ENCODE measurements around the gene MS4A8. TPM values are rescaled to one million over a fixed set of nuclear protein-coding genes. Genes with fewer than 3 reads are reported as not detected.
"Not testable (repeated sequence)": the region's sequence is repeated elsewhere in the genome, so short reads cannot be mapped to it uniquely, and the experiment has no call there.

The MS4A8 gene
- total RNA-seq, 2 donors from 2014 or later: not detected

DNA sequence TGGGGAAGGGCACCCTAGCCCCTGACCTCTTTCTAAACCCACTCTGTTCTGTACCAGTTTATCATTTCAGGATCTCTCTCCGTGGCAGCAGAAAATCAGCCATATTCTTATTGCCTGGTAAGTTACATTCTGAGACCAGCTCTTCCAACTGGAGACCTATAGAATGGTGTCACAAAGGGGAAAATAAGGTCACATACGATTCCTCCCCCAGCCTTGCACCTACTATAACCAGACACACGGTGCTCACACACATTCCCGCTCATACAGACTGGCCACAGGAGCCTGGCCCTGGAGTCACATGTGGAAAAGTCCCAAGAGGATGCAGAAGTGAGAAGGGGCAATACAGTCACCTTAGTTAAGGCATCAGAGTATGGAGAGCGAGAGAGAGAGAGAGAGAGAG is 7.5 kb downstream of the MS4A8 start:
- no peak overlapping the region for H3K27ac Mint-ChIP-seq
- H3K4me1 Mint-ChIP-seq (ENCODE audit: low read depth in 2 of 2): no peaks in the 10 kb centered on the region
- DNase-seq (ENCODE audit: low spot score) (no peak), ATAC-seq (no peak)
- H3K27me3 Mint-ChIP-seq: peaks cover 7 to 15% of the 10 kb centered on the region in 2 donors
- H3K36me3 Mint-ChIP-seq: no peaks in the 10 kb centered on the region
- no peak overlapping the region for H3K4me3 Mint-ChIP-seq
- H3K9me3 Mint-ChIP-seq: no peaks in the 10 kb centered on the region

DNA sequence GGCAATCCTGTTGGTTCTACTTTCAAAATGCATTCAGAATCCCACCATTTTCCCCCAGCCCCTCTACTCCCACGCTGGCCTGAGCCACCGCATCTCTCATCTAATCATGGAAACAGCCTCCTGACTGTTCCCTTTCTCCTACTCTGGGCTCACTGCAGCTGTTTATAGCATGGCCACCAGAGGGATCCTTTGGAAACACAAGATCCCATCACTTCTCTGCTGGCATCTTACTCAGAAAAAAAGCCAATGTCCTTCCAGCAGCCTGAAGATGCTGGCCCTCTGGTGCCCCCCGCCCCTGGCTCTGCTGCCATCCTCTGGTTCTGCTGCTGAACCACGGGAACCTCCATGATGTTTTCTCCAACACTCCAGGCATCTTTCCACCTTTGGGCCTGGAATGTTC is 11.1 kb downstream of the MS4A8 start:
- Mint-ChIP-seq H3K27me3 (peaks cover 8 to 15% of the 10 kb centered on the region in 2 donors), H3K36me3 (no peaks in the 10 kb centered on the region), H3K4me1 (ENCODE audit: low read depth in 2 of 2) (peaks cover 0 to 4% of the 10 kb centered on the region in 2 donors), H3K9me3 (no peaks in the 10 kb centered on the region), H3K4me3 (no peak overlapping the region), H3K27ac (no peak overlapping the region)
- ATAC-seq (no peak), DNase-seq (ENCODE audit: low spot score) (no peak)

DNA sequence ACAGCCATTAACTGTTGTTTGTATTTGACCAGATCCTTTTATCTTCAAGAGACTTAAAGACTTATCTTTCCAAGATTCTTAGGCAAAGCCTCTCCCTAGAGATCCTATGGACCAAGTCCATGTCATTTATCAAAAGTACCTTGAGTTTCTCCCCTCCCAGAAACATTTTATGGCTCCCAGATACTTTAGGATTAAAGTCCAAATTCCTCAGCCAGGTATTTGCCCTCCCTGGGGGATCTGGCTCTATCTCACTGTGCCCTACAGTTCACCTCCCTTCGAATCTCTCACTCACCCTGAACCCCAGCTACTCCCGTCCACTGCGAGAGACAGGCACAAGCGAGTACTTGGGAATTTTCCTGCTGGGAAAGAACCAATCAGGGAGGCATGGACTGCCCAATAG is 11.9 kb downstream of the MS4A8 start:
- ATAC-seq (no peak), DNase-seq (ENCODE audit: low spot score) (no peak)
- H3K27ac Mint-ChIP-seq: no peak overlapping the region
- peaks cover 14 to 16% of the 10 kb centered on the region in 2 donors for H3K27me3 Mint-ChIP-seq
- no peak overlapping the region for H3K4me3 Mint-ChIP-seq
- H3K9me3 Mint-ChIP-seq: no peaks in the 10 kb centered on the region
- peaks cover 0 to 4% of the 10 kb centered on the region in 2 donors for H3K4me1 Mint-ChIP-seq (ENCODE audit: low read depth in 2 of 2)
- no peaks in the 10 kb centered on the region for H3K36me3 Mint-ChIP-seq

DNA sequence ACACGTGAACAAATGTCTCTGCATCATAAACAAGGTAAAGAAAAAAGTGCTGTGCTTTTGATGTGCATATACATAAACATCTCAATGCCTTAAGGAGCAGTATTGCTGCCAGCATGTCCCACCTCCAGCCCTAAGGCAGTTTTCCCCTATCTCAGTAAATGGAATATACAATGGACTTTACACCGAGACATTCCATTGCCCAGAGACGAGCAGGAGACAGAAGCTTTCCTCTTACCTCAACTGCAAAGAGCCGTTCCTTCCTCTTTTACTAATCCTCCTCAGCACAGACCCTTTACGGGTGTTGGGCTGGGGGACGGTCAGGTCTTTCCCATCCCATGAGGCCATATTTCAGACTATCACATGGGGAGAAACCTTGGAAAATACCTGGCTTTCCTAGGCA is 14.0 kb downstream of the MS4A8 start:
- H3K36me3 Mint-ChIP-seq; H3K9me3 Mint-ChIP-seq; H3K27ac Mint-ChIP-seq; H3K4me1 Mint-ChIP-seq (ENCODE audit: low read depth in 2 of 2); ATAC-seq; H3K4me3 Mint-ChIP-seq; DNase-seq (ENCODE audit: low spot score): not testable (repeated sequence)
- H3K27me3 Mint-ChIP-seq: peaks cover 7 to 13% of the 10 kb centered on the region in 2 donors

DNA sequence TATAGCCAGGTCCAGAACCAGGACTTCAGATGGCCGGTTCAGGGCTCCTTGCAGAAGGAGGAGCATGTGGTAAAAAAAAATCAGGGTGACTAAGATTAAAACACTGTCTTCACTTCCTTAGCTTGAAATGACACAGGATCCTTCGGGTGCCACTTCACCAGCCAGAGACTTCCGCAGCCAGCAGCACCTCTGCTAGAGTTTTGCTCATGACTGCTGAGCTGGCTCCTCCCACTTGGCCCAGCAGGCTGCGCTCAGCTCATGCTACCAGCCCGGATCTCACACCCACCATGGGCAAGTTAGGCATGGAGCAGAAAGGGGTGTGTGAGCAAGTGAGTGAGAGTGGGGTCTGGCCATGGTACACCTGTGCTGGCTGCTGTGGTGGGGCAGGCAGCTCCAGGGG is 18.5 kb downstream of the MS4A8 start:
- Mint-ChIP-seq H3K4me3 (no peak overlapping the region), H3K4me1 (ENCODE audit: low read depth in 2 of 2) (peaks cover 0 to 4% of the 10 kb centered on the region in 2 donors), H3K27me3 (peaks cover 7 to 20% of the 10 kb centered on the region in 2 donors), H3K27ac (no peak overlapping the region), H3K9me3 (no peaks in the 10 kb centered on the region), H3K36me3 (no peaks in the 10 kb centered on the region)
- DNase-seq (ENCODE audit: low spot score) (no peak), ATAC-seq (peak; percentile 28 to 85)

DNA sequence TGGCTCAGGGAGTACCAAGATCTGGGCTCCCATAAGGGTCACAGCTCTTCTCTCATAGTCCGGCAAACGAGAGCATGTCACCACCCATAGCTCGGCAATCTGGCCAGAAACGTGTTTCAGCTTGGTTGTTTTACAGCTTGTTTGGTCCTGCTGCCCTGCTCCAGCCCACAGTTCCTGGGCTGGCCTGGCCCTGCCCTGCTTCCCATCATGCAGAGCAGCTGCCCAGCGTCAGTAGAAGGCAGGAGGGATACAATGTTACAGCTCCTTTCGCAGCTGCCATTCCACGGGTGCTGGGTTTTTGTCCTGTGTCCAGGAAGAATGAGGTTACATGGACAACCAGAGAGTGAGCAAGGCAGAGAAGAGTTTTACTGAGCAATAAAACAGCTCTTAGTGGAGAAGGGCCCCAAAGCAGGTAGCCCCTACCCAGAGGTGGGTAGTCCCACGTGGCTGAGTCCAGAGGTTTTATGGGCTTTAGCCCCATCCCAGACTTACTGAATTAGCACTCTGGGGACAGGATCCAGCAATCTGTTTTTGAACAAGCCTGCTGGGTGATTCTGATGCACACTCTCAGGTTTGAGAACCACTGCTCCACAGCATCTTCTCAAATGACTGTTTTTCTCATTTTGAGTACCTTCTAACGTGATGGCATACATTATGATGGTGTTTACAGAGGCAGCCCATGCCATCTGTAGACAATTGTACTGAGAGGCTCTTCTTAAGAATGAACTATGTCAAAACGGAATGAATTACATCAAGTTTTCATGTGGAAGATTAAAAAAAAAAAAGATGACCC is 19.3 kb downstream of the MS4A8 start:
- no peaks in the 10 kb centered on the region for H3K9me3 Mint-ChIP-seq

DNA sequence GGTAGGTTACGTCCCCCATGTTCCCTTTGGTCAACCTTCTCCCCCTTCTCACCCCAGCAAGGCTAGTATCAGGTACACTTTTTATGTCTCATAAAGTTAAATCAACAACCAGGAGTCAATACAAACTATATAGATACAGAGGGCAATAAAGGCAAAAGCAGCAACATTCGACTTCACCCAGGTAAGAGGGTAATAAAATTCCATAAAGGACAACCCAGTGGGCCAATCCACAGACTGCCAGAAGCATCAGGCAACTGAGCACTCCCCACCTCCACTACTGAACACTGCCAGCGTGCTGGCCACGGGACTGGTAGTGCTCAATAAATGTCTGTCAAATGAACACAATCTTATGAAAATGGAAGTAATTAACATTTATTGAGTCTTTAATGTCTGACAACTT is 20.0 kb downstream of the MS4A8 start:
- no peak overlapping the region for H3K27ac Mint-ChIP-seq
- H3K9me3 Mint-ChIP-seq: no peaks in the 10 kb centered on the region
- H3K4me1 Mint-ChIP-seq (ENCODE audit: low read depth in 2 of 2): peaks cover 0 to 3% of the 10 kb centered on the region in 2 donors
- DNase-seq (ENCODE audit: low spot score) (no peak), ATAC-seq (no peak)
- no peaks in the 10 kb centered on the region for H3K36me3 Mint-ChIP-seq
- no peak overlapping the region for H3K4me3 Mint-ChIP-seq
- peaks cover 7 to 16% of the 10 kb centered on the region in 2 donors for H3K27me3 Mint-ChIP-seq

More for the DNA sequence above, 19.3 kb downstream of the MS4A8 start:
- H3K27ac Mint-ChIP-seq: no peak overlapping the region
- H3K36me3 Mint-ChIP-seq: no peaks in the 10 kb centered on the region
- H3K4me3 Mint-ChIP-seq: no peak overlapping the region
- peaks cover 0 to 4% of the 10 kb centered on the region in 2 donors for H3K4me1 Mint-ChIP-seq (ENCODE audit: low read depth in 2 of 2)
- peaks cover 7 to 16% of the 10 kb centered on the region in 2 donors for H3K27me3 Mint-ChIP-seq
- ATAC-seq (peak in 1 of 2 donors; percentile 57), DNase-seq (ENCODE audit: low spot score) (no peak)

DNA sequence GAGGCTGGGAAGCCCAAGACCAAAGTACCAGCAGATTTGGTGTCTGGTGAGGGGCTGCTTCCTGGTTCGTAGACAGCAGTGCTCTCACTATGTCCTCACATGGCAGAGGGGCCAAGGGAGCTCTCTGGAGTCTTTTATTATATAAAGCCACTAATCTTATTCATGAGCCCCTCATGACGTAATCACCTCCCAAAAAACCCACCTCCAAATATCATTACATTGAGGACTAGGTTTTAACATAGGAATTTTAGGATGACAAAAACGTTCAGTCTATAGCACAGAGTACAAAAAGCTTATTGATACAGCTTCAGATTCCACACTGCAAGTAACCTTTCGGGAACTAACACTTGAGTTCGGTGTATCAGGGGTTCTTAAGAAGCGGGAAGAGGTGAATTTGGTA is 21.0 kb downstream of the MS4A8 start:
- H3K27ac Mint-ChIP-seq: no peak overlapping the region
- H3K27me3 Mint-ChIP-seq: peaks cover 6 to 16% of the 10 kb centered on the region in 2 donors
- DNase-seq (ENCODE audit: low spot score) (no peak), ATAC-seq (no peak)
- no peak overlapping the region for H3K4me3 Mint-ChIP-seq
- no peaks in the 10 kb centered on the region for H3K4me1 Mint-ChIP-seq (ENCODE audit: low read depth in 2 of 2)
- H3K36me3 Mint-ChIP-seq: no peaks in the 10 kb centered on the region
- H3K9me3 Mint-ChIP-seq: no peaks in the 10 kb centered on the region

DNA sequence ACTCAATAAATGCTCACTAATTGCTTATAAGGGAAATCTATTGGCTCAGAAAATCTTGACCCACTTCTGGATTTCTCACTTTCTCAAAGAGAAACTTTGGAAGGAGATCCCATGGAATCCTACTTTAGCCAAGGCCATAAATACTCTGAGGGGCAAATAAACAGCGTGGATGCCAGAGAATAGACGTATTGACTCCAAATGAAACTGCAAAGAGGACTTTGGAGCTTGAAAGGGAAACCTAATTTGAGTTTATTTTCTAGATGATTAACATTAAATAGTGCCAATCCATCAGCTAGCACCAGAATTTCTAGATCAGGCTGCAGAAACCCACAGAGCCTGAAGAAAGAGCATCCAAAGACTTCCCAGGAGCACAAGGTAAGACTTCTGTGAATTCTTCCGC is 25.0 kb downstream of the MS4A8 start, which contains the start of gene MS4A18:
Gene MS4A18, plus strand, starts transcription at position 301 of the 400 bp plus-strand sequence.
- H3K36me3 Mint-ChIP-seq: no peaks in the 10 kb centered on the region
- H3K27me3 Mint-ChIP-seq: peaks cover 20 to 21% of the 10 kb centered on the region in 2 donors
- no peaks in the 10 kb centered on the region for H3K4me1 Mint-ChIP-seq (ENCODE audit: low read depth in 2 of 2)
- DNase-seq (ENCODE audit: low spot score): no peak
- H3K9me3 Mint-ChIP-seq: no peaks in the 10 kb centered on the region
- H3K27ac Mint-ChIP-seq: no peak within 1 kb of the TSS
- no peak for ATAC-seq
- no peak within 1 kb of the TSS for H3K4me3 Mint-ChIP-seq

DNA sequence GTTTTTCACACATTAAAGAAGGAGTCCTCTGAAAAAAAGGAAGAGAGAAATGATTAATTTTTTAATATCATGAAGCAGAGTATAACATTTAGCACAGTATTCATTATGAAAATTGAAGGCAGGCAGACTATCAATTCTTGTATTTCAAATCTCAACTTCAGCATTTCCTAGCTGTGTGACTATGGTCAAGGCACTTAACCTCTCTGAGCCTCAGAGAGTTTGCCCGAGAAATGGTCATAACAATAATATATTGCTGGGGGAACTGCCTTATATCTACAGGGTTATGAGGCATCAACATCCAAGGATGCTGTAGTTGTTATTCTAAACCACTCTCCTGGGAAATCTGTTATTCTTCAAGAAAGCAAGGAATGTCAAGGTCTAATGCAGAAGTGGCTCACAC is 26.2 kb downstream of the MS4A8 start:
- ATAC-seq: no peak
- Mint-ChIP-seq H3K27ac (no peak overlapping the region), H3K36me3 (no peaks in the 10 kb centered on the region), H3K4me3 (no peak overlapping the region), H3K27me3 (peaks cover 20 to 22% of the 10 kb centered on the region in 2 donors), H3K4me1 (ENCODE audit: low read depth in 2 of 2) (no peaks in the 10 kb centered on the region), H3K9me3 (no peaks in the 10 kb centered on the region)
- no peak for DNase-seq (ENCODE audit: low spot score)

DNA sequence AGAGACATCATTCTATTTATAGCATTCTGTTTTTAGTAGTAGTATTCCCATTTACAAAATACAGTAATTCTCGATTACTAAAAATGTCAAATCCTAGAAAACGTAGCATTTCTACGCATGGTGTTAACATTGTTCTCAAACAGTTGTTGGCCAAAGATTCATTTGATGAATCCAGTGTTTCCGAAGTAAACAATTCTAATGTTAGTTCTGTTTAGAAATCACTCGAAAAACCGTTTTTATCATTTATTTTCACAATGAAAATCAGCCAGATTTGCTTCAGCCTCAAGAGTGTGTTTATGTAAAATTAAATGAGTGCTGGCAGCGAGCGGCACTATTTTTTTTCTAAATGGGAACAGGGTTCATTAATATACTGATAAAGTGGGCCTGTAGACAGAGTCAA is 32.2 kb downstream of the MS4A8 start:
- no peak overlapping the region for H3K4me3 Mint-ChIP-seq
- no peak overlapping the region for H3K27ac Mint-ChIP-seq
- no peaks in the 10 kb centered on the region for H3K9me3 Mint-ChIP-seq
- peaks cover 17 to 26% of the 10 kb centered on the region in 2 donors for H3K27me3 Mint-ChIP-seq
- no peak for DNase-seq (ENCODE audit: low spot score)
- no peaks in the 10 kb centered on the region for H3K36me3 Mint-ChIP-seq
- no peaks in the 10 kb centered on the region for H3K4me1 Mint-ChIP-seq (ENCODE audit: low read depth in 2 of 2)
- no peak for ATAC-seq

DNA sequence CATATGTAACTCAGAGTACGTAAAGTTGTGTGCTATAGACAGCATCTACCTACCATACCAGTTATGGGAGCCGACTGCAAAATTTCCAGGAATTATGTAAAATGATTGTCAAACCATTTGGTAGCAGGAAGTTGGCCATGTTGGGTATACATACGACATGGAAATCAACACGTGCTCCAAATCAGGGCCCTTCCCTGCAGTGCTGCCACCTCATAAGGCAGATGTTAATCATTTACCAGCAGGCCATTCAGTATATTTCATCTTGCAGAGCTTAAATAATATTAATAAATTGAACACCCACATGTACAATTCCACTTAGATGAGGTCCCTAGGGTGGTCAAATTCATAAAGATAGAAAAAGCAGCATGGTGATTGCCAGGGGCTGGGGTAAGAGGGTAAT is 34.9 kb downstream of the MS4A8 start:
- ATAC-seq (no peak), DNase-seq (ENCODE audit: low spot score) (no peak)
- Mint-ChIP-seq H3K36me3 (no peaks in the 10 kb centered on the region), H3K9me3 (no peaks in the 10 kb centered on the region), H3K27me3 (peaks cover 17 to 27% of the 10 kb centered on the region in 2 donors), H3K4me3 (no peak overlapping the region), H3K4me1 (ENCODE audit: low read depth in 2 of 2) (no peaks in the 10 kb centered on the region), H3K27ac (no peak overlapping the region)

DNA sequence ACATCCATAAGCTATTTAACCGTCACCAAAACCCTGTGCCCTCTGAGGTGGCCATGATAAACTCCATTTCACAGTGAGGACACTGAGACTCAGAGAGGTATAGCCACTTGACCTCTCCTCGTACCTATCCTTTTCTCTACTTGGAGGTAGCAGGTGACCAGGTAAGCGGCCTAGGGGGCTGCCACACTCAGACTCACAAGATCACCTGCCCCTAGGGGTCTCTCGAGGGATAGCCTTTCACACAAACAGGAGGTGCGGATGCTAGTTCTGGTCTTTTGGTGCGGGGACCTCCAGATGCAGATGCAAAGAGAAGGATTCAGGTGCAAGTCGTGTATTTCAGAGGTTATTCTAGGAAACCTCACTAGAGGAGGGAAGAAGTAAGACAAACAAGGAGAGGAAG is 39.7 kb downstream of the MS4A8 start:
- H3K9me3 Mint-ChIP-seq: no peaks in the 10 kb centered on the region
- no peak overlapping the region for H3K27ac Mint-ChIP-seq
- no peaks in the 10 kb centered on the region for H3K36me3 Mint-ChIP-seq
- no peak overlapping the region for H3K4me3 Mint-ChIP-seq
- DNase-seq (ENCODE audit: low spot score): no peak
- no peaks in the 10 kb centered on the region for H3K4me1 Mint-ChIP-seq (ENCODE audit: low read depth in 2 of 2)
- no peak for ATAC-seq
- H3K27me3 Mint-ChIP-seq: peaks cover 15 to 26% of the 10 kb centered on the region in 2 donors

DNA sequence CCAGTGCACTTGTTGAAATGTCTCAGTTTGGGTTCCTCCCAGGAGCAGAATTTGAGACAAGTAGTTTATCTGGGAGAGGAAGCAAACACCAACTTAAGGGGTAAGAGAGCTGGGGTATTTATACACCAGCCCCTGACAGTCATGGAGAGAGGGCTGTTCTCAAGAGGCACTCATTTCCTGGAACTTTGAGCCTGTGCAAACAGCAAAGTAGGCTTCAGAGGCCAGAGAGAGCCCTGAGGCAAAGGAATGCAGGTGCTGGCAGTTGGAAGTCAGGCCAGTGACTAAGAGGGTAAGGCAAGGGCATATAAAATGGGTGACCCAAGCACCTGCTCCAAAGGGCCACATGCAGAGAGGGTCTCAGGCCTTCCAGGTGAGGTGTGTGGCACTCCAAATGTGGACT is 41.2 kb downstream of the MS4A8 start:
- Mint-ChIP-seq H3K27me3 (peaks cover 15 to 39% of the 10 kb centered on the region in 2 donors), H3K27ac (no peak overlapping the region), H3K9me3 (no peaks in the 10 kb centered on the region), H3K36me3 (no peaks in the 10 kb centered on the region), H3K4me3 (no peak overlapping the region), H3K4me1 (ENCODE audit: low read depth in 2 of 2) (no peaks in the 10 kb centered on the region)
- DNase-seq (ENCODE audit: low spot score): no peak
- ATAC-seq: peak in 1 of 2 donors; percentile 3
